Inferior parietal cortex (tissue), 1 donor: ENCODE results near the gene PXYLP1.

ENCODE experiments used
- DNase-seq: peaks from one replicate; pipeline ENCODE4 v3.0.0-alpha.2; 2016; ENCODE audit errors: extremely low spot score

PXYLP1 gene

GRCh38 chr3:141249041-141249440, 17.4 kb downstream of the PXYLP1 start:
- no peak for DNase-seq

- no peak for DNase-seq
Observed at GRCh38 chr3:141250342-141250741, 18.7 kb downstream of the PXYLP1 start.

- no peak for DNase-seq
Observed at GRCh38 chr3:141250828-141251227, 19.2 kb downstream of the PXYLP1 start.

- DNase-seq = no peak
Observed at GRCh38 chr3:141253326-141253725, 21.7 kb downstream of the PXYLP1 start.

- no peak for DNase-seq
Observed at GRCh38 chr3:141253811-141254210, 22.2 kb downstream of the PXYLP1 start.

GRCh38 chr3:141255137-141255845, 23.7 kb downstream of the PXYLP1 start:
- DNase-seq = no peak

- DNase-seq = no peak
Observed at GRCh38 chr3:141255846-141256261, 24.2 kb downstream of the PXYLP1 start.

- DNase-seq = no peak
Observed at GRCh38 chr3:141256820-141257219, 25.2 kb downstream of the PXYLP1 start.

- no peak for DNase-seq
Observed at GRCh38 chr3:141257961-141258360, 26.3 kb downstream of the PXYLP1 start.

- DNase-seq = no peak
Observed at GRCh38 chr3:141258973-141259372, 27.3 kb downstream of the PXYLP1 start.

GRCh38 chr3:141259821-141260629, 28.4 kb downstream of the PXYLP1 start:
- DNase-seq = no peak

- no peak for DNase-seq
Observed at GRCh38 chr3:141260630-141260927, 29.0 kb downstream of the PXYLP1 start.

GRCh38 chr3:141261472-141262307, 30.1 kb downstream of the PXYLP1 start:
- no peak for DNase-seq

- DNase-seq = no peak
Observed at GRCh38 chr3:141262308-141262705, 30.7 kb downstream of the PXYLP1 start.

GRCh38 chr3:141266186-141266585, 34.6 kb downstream of the PXYLP1 start:
- no peak for DNase-seq

- no peak for DNase-seq
Observed at GRCh38 chr3:141266797-141267555, 35.4 kb downstream of the PXYLP1 start.

GRCh38 chr3:141267629-141268028, 36.0 kb downstream of the PXYLP1 start:
- no peak for DNase-seq

- no peak for DNase-seq
Observed at GRCh38 chr3:141268306-141268705, 36.7 kb downstream of the PXYLP1 start.

GRCh38 chr3:141268791-141269190, 37.2 kb downstream of the PXYLP1 start:
- DNase-seq = no peak

- DNase-seq = no peak
Observed at GRCh38 chr3:141269961-141270360, 38.3 kb downstream of the PXYLP1 start.

- no peak for DNase-seq
Observed at GRCh38 chr3:141271279-141272030, 39.8 kb downstream of the PXYLP1 start.
